Measurements from ENCODE around the gene CXCR4. TPM values are rescaled to one million over a fixed set of nuclear protein-coding genes. Genes with fewer than 3 reads are reported as not detected.

CXCR4 gene
- total RNA-seq, result 100 to 1,000 TPM in 1 of 4 donors, 10 to 100 TPM in 2, 1 to 10 TPM in 1; 4.9 to 446 (median 22.2) TPM

DNA sequence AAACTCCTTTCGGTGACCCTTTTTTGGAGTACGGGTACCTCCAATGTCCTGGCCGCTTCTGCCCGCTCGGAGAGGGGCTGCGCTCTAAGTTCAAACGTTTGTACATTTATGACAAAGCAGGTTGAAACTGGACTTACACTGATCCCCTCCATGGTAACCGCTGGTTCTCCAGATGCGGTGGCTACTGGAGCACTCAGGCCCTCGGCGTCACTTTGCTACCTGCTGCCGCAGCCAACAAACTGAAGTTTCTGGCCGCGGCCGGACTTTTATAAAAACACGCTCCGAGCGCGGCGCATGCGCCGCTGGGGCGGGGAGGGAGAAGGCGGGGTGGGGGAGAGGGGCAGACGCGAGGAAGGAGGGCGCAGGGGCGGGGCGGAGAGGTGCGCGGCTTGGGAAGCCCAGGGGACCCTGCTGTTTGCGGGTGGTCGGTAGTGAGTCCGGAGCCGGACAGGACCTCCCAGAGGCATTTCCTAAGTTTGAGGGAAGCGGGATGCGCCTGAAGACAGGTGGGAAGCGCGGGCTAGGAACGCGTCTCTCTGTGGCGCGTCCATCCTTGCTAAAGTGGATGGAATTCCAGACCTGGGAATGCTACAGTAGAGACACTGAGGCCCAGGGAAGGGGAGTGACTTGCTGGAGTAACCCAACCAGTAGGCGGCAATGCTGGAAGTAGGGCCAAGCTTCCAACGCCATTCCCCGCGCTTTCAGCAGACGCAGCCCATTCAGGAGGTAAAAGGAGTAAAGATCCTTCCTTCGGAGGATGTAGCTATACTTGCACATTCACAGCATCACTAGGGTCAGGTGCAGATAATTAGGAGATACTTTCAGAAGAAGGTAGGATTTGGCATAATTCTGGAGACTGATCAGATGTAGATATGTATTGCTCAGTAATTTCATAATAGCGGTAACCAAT is at the start of gene CXCR4:
TSS of gene CXCR4 (minus strand) at position 241 of the 910 bp plus-strand sequence. CDS start at position 152, 89 bp downstream.
- peak; percentile 79 to 96 (median 95) for DNase-seq
- peak; percentile 76 to 84 for TF ChIP-seq POLR2A (IDR thresholded peaks at IDR 0.05)
- TF ChIP-seq, protein P1, sequence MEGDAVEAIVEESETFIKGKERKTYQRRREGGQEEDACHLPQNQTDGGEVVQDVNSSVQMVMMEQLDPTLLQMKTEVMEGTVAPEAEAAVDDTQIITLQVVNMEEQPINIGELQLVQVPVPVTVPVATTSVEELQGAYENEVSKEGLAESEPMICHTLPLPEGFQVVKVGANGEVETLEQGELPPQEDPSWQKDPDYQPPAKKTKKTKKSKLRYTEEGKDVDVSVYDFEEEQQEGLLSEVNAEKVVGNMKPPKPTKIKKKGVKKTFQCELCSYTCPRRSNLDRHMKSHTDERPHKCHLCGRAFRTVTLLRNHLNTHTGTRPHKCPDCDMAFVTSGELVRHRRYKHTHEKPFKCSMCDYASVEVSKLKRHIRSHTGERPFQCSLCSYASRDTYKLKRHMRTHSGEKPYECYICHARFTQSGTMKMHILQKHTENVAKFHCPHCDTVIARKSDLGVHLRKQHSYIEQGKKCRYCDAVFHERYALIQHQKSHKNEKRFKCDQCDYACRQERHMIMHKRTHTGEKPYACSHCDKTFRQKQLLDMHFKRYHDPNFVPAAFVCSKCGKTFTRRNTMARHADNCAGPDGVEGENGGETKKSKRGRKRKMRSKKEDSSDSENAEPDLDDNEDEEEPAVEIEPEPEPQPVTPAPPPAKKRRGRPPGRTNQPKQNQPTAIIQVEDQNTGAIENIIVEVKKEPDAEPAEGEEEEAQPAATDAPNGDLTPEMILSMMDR (IDR thresholded peaks at IDR 0.05), result no peak
- Histone ChIP-seq H3K36me3 (peaks cover 0 to 14% (median 0%) of the 10 kb centered on the region in 3 donors), H3K27me3 (no peaks in the 10 kb centered on the region), H3K27ac (peak within 1 kb of the TSS; percentile 86 to 99 (median 92)), H3K4me1 (peaks cover 0 to 25% (median 8%) of the 10 kb centered on the region in 4 donors), H3K4me3 (peak within 1 kb of the TSS; percentile 65 to 83 (median 74)), H3K9me3 (no peaks in the 10 kb centered on the region)

DNA sequence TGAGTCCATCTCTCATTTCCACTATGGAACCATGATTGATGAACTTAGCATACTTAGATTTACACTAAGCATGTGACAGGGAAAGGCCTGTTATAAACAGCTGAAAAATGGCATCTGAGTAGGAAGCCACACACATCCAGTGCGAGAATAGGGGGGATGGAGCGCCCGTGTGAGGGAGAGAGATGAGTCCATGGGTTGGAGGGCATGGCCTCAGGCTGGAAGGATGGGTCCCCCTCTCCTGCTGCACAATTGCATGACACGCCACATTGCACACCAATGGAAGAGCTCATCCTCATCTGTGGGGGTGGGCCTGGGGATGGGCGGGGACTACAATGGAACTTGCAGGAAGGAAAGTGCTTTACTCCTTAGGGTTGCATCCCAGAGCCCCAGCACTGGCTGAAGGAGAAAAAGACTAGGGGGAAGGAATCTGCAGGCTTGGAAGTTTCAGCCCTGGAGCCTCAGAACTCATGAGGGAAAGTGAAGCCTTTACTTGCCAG is 46.4 kb upstream of the CXCR4 start:
- no peak for DNase-seq
- Histone ChIP-seq H3K4me1 (no peaks in the 10 kb centered on the region), H3K9me3 (no peaks in the 10 kb centered on the region), H3K36me3 (no peaks in the 10 kb centered on the region), H3K27me3 (no peaks in the 10 kb centered on the region), H3K27ac (no peak overlapping the region), H3K4me3 (no peak overlapping the region)
- TF ChIP-seq, protein P1 (IDR thresholded peaks at IDR 0.05), result no peak
- no peak for TF ChIP-seq POLR2A (IDR thresholded peaks at IDR 0.05)

DNA sequence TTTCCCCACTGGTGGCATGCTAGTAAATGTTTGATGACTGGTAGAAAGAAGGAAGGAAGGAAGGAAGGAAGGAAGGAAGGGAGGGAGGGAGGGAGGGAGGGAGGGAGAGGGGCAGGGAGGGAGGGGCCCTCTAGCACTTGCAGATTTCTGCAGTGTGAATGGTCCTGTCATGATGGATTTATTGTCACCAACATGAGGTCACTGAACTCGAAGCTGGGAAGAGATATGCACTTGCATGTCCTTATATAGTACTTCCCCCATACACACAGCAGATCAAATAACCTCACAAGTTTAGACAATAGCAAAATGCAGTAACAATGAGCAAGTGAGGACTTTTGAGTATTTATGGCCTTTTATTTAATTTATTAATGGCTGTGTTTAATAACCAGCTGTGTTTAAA is 44.5 kb upstream of the CXCR4 start:
- Histone ChIP-seq H3K9me3 (no peaks in the 10 kb centered on the region), H3K27me3 (no peaks in the 10 kb centered on the region), H3K27ac (no peak overlapping the region), H3K4me3 (no peak overlapping the region), H3K4me1 (no peaks in the 10 kb centered on the region), H3K36me3 (no peaks in the 10 kb centered on the region)
- TF ChIP-seq, protein P1 (IDR thresholded peaks at IDR 0.05), result no peak
- no peak for TF ChIP-seq POLR2A (IDR thresholded peaks at IDR 0.05)
- DNase-seq, result no peak

DNA sequence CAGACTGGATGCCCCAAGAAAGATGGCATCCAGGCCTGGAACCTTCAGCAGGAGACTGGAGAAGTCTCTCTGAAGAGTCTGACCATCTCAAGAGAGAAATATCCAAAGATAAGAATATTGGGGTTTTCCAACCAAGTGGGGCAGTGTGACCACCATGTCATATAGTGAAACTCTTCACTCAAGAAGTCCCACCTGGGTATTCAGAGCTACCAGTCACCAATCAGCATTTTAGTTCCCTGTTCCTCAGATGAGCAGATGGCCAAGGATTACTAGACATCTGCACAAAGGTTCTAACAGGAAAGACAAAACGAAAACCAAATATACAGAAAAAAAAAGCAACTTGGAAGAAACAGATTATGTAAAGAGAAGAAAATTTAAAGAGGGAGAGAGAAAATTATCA is 38.5 kb upstream of the CXCR4 start:
- TF ChIP-seq POLR2A (IDR thresholded peaks at IDR 0.05), result no peak
- TF ChIP-seq, protein P1 (IDR thresholded peaks at IDR 0.05), result no peak
- Histone ChIP-seq H3K27me3 (no peaks in the 10 kb centered on the region), H3K4me1 (no peaks in the 10 kb centered on the region), H3K9me3 (no peaks in the 10 kb centered on the region), H3K36me3 (no peaks in the 10 kb centered on the region), H3K27ac (no peak overlapping the region), H3K4me3 (no peak overlapping the region)
- no peak for DNase-seq

DNA sequence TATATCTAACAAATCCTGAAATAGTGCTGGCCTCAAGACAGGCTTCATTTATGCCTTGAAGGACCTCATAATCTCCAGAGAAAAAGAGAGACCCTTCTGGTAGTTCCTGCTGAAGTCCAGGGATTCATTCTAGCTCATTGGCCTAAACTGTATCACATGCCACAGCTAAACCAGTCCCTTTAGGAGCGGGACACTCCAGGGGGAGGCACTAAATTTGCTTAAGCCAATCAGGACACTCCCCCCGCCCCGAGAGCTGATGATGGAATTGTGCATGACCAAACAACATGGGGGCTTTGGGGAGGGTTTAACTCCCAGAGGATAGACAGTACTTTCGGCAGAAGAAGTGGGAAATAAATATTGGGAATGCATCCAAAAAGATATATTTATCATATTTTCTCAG is 36.4 kb upstream of the CXCR4 start:
- H3K27me3 ChIP-seq, result no peaks in the 10 kb centered on the region
- H3K4me1 ChIP-seq, result no peaks in the 10 kb centered on the region
- TF ChIP-seq, protein P1 (IDR thresholded peaks at IDR 0.05), result no peak
- TF ChIP-seq POLR2A (IDR thresholded peaks at IDR 0.05), result no peak
- H3K4me3 ChIP-seq, result no peak overlapping the region
- H3K36me3 ChIP-seq, result no peaks in the 10 kb centered on the region
- no peaks in the 10 kb centered on the region for H3K9me3 ChIP-seq
- no peak overlapping the region for H3K27ac ChIP-seq
- no peak for DNase-seq

Data from Peyer's patch (tissue), 4 donors.